ENCODE measurements around the gene SORCS2.

Gene SORCS2

DNA sequence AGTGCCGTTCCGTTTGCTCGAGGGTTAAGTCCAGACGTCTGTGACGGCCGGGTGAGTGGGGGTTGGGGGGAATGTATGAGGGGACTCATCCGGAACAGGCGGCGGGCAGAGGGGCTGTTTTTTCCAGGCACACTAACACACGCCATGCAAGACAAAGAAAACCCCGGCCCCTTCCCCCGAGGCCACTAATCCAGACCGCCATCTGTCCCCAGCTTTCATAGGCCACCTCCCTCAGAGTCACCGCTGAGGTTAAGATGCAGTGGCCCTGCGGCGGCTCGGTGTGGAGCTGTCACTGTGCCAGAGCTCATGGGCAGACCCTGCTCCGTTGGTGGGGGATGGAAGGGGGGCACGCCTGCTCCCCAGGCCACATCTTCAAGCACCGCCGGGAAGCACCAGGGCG lies 34.1 kb downstream of the SORCS2 start:
- no peak overlapping the region for H3K4me3 ChIP-seq (replicated peaks in 1 of 2; ENCODE audit: low read depth in 2 of 2, low read length in 2 of 2)
- TF ChIP-seq, protein P1, sequence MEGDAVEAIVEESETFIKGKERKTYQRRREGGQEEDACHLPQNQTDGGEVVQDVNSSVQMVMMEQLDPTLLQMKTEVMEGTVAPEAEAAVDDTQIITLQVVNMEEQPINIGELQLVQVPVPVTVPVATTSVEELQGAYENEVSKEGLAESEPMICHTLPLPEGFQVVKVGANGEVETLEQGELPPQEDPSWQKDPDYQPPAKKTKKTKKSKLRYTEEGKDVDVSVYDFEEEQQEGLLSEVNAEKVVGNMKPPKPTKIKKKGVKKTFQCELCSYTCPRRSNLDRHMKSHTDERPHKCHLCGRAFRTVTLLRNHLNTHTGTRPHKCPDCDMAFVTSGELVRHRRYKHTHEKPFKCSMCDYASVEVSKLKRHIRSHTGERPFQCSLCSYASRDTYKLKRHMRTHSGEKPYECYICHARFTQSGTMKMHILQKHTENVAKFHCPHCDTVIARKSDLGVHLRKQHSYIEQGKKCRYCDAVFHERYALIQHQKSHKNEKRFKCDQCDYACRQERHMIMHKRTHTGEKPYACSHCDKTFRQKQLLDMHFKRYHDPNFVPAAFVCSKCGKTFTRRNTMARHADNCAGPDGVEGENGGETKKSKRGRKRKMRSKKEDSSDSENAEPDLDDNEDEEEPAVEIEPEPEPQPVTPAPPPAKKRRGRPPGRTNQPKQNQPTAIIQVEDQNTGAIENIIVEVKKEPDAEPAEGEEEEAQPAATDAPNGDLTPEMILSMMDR (IDR thresholded peaks at IDR 0.05; ENCODE audit: low read depth, low read length), result no peak
- DNase-seq (ENCODE audit: low read depth in 2 of 2), result no peak

DNA sequence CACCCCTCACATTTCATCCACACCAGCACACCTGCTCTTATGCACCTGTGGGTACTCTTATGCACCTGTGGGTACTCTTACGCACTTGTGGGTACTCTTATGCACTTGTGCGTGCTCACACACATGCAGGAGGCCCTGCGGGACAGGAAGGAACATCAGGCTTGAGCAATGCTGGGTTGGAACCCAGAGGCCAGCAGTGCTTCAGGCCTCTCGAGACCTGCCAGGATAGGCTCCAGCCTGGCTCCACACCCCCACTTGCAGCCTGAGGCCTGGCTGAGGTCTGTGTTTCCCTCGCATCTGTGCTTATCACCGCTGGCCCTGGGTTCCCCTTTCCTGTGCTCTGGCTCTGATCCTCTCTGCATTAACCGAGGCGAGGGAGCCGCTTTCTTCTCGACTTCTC lies 34.7 kb downstream of the SORCS2 start:
- H3K4me3 ChIP-seq (replicated peaks in 1 of 2; ENCODE audit: low read depth in 2 of 2, low read length in 2 of 2), result no peak overlapping the region
- TF ChIP-seq, protein P1 (IDR thresholded peaks at IDR 0.05; ENCODE audit: low read depth, low read length), result no peak
- DNase-seq (ENCODE audit: low read depth in 2 of 2), result no peak

DNA sequence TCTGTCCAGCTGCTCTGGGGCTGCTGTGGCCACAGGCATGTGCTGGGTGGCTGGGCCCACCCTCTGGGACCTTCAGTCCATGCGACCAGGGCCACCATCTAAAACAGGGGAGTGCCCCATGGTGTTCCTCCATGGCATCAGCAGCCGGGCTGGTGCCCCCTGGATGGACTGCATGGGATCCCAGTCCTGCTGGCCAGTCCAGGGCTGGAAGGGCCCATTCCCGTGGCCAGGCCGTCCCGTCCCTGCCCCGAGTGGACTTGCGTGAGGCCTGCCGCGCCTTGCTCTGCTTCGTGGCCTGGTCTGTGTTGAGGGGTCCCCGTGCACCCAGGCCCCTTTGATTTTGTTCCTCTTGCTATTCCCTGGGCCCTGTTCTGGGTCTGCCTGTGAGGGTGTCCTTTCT lies 36.4 kb downstream of the SORCS2 start:
- no peak overlapping the region for H3K4me3 ChIP-seq (replicated peaks in 1 of 2; ENCODE audit: low read depth in 2 of 2, low read length in 2 of 2)
- DNase-seq (ENCODE audit: low read depth in 2 of 2), result no peak
- TF ChIP-seq, protein P1 (IDR thresholded peaks at IDR 0.05; ENCODE audit: low read depth, low read length), result no peak

DNA sequence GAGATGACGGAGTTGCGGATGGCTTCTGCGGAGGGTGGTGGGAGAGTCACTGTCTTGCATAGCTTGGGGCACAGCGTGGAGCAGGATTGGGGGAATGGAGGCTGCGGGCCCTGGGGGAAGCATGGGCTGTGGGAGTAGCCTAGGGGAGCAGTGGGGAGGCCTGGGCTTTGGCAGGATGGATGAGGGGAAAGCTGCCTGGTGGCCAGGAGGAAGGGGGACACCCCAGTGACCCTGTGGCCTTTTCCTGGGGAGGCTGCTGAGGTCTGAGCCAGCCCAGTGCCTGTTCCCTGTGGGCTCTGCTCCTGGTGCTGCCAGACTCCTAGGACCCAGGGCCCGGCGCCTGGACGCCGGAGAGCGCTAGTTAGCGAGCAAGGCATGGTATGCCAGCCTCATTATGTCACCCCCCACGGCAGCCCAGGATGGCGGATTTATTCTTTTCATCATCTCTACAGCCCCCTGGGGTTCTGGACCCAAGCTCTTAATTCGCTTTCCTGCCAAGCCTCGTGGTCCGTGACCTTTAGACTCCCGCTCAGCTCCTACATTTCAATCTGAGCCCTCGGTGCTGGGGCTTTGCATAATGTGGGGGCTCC lies 39.8 kb downstream of the SORCS2 start:
- TF ChIP-seq, protein P1 (IDR thresholded peaks at IDR 0.05; ENCODE audit: low read depth, low read length), result no peak
- H3K4me3 ChIP-seq (replicated peaks in 1 of 2; ENCODE audit: low read depth in 2 of 2, low read length in 2 of 2), result no peak overlapping the region

DNA sequence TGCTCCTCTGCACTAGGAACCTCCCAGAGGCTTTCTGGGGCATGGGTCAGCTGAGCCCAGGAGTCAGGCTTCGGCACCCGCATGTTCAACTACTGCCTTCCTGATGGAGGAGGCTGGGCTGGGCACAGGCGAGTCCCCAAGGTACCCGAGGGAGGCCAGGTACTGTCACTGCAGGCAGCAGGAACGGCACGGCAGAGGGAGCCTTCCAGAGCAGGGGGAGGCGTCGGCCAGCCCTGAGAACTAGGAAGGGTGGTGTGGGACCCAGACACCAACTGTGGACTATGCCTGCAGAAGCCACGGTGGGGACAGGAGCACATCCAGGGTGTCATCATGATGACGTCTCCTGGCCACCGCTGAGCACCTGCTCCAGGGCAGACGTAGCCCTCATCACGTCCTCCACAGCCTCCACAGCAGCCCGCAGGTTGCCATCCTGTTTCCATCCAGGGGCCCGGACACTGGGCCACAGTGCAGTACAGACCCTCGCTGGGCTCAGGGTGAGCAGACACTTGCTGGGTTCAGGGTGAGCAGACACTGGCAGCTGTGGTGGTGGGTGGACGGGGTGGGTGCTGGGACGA lies 40.8 kb downstream of the SORCS2 start:
- TF ChIP-seq, protein P1 (IDR thresholded peaks at IDR 0.05; ENCODE audit: low read depth, low read length), result no peak
- H3K4me3 ChIP-seq (replicated peaks in 1 of 2; ENCODE audit: low read depth in 2 of 2, low read length in 2 of 2), result no peak overlapping the region
- no peak for DNase-seq (ENCODE audit: low read depth in 2 of 2)

More for the DNA sequence above, 39.8 kb downstream of the SORCS2 start:
- DNase-seq (ENCODE audit: low read depth in 2 of 2), result no peak

DNA sequence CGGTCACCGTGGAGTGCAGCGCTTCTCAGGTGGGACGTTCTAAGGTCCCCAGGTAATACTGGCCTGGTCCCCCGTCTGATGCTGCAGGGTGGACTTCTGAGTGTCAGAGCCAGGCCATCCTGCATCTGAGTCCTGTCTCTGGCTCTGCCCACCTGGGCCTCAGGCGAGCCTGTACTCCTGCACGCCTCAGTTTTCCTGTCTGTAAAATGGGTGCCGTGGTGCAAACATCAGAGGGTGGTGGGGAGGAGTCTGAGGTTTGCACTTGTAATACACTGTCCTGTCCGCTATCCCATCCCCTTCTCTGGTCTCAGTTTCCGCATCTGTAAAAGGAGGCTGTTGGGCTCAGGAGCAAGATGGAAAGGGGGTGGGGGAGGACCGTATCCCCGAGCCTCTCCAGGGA lies 41.3 kb downstream of the SORCS2 start:
- TF ChIP-seq, protein P1 (IDR thresholded peaks at IDR 0.05; ENCODE audit: low read depth, low read length), result no peak
- DNase-seq (ENCODE audit: low read depth in 2 of 2), result no peak
- H3K4me3 ChIP-seq (replicated peaks in 1 of 2; ENCODE audit: low read depth in 2 of 2, low read length in 2 of 2), result no peak overlapping the region
